NB4 (cell line): Measurements from ENCODE around the gene MYB.

ENCODE experiments used
- CTCF ChIP-seq: IDR thresholded peaks from one replicate; pipeline ENCODE4 v1.5.1; 2012; ENCODE audit warnings: low read depth, low read length
- MAX ChIP-seq: IDR thresholded peaks from 2 replicates; pipeline ENCODE4 v1.6.1; 2011; ENCODE audit warnings: low read depth, low read length
- MYC ChIP-seq: IDR thresholded peaks from 2 replicates; pipeline ENCODE4 v1.6.1; 2011; ENCODE audit warnings: low read depth, low read length
- POLR2A ChIP-seq: IDR thresholded peaks from 2 replicates; pipeline ENCODE4 v1.6.1; 2011; ENCODE audit warnings: mild to moderate bottlenecking; ENCODE audit not compliant: insufficient read length; ENCODE audit errors: extremely low read depth

- TF ChIP-seq CTCF (no peak), POLR2A (no peak), MYC (no peak), MAX (no peak)
Measured at GRCh38 chr6:135173242-135173988, 7.7 kb upstream of the MYB start.
